NOMO-1 (cell line): Measurements from ENCODE around the gene FNBP1.
"Not testable (repeated sequence)": the region's sequence is repeated elsewhere in the genome, so short reads cannot be mapped to it uniquely, and the experiment has no call there.

Experiments
- DNase-seq, 2 experiments: peaks; one replicate each; lab custom pipeline; 2025; ENCODE audit not compliant: unreplicated experiment in 2 of 2; lab: John Stamatoyannopoulos, UW

The FNBP1 gene

DNA sequence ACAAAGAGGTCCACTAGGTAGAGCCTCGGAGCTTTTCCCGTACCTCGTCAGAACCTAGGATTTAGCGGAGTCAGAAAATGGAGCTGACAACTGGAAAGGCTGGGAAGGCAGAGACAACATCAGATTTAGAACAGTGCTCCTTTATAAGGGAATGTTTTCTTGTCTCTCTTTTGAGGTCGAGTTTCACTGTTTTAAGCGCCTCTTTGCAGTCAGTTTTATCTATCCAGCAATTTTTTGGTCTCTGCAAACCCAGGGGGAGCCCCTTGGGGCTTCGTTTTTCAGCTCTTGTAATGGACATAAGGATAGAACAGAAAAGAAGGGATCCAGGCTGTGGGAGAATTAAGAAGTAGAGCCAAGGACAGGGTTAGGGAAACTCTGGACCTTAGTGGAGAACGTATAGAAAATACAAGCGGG, 80.5 kb downstream of the FNBP1 start:
- DNase-seq: no peak

DNA sequence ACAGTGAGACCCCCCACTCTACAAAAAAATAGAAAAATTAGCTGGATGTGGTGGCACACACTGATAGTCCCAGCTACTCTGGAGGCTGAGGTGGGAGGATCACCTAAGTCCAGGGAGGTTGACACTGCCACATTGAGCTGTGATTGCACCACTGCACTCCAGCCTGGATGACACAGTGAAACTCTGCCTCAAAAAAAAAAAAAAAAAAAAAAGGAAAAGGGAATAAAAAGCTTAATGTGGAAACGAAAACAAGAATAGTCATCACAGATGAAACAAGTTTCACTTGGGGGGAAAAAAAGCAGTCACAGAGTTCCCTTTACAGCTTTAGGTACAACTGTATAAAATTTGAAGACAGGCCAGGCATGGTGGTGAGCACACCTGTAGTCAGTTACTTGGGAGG, 84.2 kb downstream of the FNBP1 start:
- no peak for DNase-seq

DNA sequence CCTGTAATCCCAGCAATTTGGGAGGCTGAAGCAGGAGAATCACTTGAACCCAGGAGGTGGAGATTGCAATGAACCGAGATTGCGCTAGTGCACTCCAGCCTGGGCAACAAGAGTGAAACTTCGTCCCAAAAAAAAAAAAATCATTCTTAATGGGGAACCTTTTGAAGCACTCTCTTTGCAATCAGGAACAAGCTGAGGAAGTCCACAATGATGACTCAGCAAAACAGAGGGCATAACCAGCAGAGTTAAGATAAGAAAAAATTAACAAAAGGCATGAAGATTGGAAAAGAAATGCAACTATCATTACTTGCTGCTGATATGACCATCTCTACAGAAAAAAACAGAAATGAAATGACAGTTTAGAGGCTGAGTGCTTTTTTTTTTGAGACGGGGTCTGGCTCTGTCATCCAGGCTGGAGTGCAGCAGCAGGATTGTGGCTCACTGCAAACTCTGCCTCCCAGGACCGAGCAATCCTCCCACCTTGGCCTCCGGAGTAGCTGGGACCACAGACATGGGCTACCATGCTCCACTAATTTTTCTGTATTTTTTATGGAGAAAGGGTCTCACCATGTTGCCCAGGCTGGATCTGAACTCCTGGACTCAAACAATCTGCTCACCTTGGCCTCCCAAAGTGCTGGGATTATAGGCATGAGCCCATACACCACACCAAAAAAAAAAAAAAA, 88.0 kb downstream of the FNBP1 start:
- peak; percentile 33 to 87 for DNase-seq

DNA sequence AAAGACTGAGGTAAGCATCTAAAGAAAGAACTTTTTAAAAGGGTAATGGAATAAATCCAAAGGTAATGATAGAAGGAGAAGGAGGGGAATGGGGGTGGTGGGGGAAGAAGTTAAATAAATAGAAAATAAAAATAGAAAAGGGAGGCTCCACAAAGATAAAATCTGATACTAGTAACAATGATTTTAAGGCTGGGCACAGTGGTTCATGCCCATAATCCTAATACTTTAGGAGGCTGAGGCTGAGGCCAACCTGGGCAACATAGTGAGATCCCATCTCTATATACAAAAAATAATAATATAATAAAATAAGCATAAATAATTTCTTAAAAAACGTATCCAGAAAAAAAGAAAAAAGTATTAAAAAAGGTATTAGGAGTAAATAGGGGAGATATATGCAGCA, 89.3 kb downstream of the FNBP1 start:
- no peak for DNase-seq

DNA sequence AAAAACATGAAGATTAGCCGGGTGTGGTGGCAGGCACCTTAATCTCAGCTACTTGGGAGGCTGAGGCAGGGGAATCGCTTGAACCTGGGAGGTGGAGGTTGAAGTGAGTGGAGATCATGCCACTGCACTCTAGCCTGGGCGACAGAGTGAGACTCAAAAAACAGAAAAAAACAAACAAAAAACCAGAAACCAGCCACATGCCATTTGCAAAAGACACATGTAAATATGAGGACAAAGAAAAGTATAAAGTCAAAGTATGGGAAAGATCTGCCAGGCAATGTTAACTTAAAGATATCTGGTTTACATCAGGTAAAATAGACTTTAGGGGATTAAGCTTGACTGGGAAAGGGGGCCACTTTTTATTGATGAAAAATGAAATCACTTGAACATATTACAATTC, 90.7 kb downstream of the FNBP1 start:
- no peak for DNase-seq

DNA sequence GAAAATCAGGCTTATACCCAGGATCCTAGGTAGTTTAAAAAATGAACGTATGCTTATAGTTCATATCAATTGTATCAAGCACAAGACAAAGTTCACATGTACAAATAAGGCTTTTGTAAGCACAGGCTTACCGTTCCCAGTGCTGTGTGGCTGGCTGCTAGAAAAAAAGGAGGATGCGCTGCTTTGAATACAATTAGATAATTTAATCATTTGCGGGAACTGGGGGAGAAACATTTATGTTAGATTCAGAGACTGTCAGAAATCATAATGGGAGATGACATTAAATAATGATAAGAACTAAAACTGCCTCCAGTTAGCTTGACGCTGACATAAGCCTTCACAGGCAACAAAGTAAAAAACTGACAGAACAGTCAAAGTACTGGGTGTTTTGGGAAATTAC, 93.2 kb downstream of the FNBP1 start:
- DNase-seq: no peak

DNA sequence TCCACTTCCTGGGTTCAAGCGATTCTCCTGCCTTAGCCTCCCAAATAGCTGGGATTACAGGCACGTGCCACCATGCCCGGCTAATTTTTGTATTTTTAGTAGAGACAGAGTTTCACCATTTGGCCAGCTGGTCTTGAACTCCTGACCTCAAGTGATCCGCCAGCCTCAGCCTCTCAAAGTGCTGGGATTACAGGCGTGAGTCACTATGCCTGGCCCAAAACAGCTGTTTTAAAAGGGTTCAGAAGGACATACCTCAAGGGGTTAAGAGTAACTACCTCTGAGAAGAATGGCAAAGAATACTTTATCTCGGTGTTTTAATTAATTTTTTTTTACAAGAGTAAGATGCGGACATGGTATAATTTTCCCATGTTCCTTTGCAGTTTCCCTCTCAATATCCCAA, 94.4 kb downstream of the FNBP1 start:
- not testable (repeated sequence) for DNase-seq

DNA sequence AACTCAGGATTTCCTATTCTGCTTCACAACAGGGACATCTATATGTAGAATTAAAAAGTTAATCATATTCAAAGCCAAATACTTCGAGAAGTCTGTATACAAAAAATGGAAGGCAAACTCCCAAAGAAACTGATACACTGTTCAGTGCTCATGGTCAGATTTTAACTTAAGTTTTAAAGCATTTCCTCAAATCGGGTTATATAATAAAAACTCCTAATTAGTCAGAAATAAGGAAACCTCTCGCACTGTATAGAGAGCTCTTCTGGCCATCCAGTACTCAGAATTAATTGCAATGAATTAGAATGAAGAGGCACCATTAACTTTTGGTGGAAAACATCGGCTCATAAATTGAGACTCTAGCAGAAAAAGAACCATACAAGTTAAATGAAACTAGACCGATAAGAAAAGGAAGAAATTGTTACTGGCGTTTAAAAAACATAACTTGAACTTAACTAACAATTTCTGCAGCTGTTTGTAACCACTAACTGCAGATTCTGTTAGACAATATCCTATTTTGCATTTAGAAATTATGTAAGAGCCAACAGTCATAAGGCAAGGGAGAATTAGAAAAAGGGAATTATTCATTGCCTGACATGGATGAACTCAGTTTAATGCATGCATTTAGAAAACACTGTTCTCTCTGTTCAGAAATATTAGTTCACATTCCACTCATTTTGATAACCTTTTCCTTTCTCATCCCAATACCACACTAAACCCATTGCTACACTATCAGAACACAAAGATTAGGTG, 96.6 kb downstream of the FNBP1 start:
- peak; percentile 52 to 84 for DNase-seq

DNA sequence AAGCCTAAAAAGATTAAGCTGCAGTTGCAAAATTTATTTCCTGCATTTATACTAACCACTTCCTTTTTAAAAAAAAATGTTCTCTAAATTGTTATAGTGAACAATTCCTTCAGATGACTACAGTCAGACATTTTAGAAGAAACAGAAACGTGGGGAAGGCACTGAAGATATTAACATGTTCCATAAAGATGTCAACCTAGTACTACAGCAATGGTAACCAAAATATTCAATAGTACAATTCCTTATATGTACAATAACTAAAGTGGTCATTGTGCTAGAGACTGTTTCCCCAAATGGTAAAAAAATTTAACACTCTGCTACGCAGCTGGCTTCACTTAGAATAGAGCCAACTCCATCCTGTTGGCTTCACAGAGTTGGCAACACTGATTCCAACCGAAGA, 97.7 kb downstream of the FNBP1 start:
- peak; percentile 65 to 80 for DNase-seq

DNA sequence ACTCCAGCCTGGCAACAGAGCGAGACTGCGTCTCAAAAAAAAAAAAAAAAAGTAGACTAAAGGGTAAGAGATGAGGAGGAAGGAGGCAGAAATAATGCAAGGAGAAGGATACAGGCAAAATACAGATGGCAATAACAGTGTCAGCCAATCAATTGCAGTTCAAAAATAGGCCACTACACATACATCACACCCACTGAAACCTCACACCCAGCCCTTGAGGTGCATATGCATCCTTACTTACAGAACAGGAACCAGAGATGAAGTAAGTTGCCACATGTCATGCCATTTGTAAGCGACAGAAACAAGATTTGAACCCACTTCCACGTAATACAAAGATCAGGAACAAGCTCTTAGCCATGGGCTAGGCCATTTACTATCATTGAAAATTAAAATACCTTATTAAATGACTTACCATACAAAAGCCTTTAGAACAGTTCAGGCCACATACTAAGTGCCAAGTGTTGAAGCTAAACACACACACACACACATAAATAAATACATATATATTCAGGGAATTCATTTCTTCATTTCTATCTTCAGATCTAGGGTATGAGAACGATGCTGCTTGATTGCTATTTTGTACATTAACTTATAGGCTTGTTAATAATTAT, 98.4 kb downstream of the FNBP1 start:
- peak; percentile 78 to 88 for DNase-seq

DNA sequence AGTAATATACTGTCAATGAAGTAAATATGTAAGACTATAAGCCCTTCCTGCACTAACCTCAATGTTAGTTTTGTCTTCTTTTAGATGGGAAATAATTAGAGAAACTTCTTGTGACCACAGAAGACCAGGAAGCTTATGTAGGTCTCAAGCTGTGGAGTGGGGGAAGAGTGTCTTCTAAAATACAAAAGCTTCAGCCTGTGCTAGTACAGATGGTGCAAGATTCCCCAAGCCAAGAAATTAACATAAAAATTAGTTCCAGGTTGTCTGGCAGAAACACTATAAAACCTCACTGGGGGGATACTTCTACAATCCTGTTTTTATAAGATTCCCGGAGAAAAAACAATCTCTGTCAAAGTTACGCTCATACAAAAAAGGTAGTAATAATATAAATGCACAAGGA, 103.6 kb downstream of the FNBP1 start:
- DNase-seq: no peak

DNA sequence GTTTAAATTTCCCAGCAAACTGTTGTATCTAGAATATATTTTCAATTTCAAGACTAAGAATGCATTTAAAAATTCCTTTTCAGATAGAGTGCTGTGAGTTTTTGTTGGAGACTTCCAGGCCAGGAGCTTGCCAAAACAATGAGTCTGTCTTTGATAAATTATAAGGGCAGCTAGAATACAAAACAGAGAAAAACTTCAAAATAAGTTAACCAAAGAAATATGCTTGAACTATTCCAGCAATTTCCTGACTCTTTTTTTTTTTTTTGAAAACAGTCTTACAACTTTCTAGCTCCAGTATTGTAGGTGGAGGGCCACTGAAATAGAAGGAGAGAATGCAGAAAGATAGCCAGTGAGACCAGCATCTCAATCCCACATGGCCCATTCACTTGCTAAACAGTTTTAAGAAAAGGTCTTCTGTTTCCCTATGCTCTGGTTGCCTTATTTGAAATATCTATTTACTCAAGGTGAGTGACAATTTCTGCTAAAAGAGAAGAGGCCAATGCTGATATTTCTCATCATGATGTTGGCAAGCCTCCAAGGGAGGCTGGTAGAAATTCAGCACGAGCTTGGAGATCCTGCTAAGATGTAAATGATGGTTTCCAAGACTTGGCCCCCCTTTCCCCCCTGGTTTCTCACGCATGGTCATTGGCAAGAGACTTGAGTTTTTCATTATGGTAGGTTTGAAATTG, 104.6 kb downstream of the FNBP1 start:
- no peak for DNase-seq

DNA sequence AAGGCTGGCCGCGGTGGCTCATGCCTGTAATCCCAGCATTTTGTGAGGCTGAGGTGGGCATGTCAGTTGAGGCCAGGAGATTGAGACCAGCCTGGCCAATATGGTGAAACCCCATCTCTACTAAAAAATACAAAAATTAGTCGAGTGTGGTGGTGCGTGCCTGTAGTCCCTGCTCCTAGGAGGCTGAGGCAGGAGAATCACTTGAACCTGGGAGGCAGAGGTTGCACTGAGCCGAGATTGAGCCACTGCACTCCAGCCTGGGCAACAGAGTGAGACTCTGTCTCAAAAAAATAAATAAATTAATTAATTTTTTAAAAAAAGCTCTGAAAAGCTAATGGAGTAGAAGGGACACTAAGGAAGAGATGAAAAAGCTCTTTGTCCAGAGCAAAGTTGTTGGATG, 105.1 kb downstream of the FNBP1 start:
- not testable (repeated sequence) for DNase-seq

DNA sequence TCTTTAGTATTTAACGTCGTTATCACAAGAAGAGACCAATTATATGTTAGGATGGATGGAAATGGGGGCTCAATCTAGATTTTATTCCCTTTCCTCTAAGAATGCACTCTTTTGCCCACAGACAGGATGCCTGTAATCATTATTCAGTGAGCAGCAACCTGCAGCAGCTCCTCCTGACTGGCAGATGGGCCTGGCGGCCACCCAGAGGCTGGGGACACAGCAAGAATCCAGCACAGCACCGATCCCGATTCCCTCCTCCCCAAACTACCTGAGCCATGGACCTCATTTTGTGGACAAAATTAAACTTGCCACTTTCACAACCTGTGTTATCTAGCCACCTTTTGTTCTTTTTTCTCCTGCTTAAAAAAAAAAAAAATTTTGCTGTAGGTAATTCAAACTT, 106.8 kb downstream of the FNBP1 start:
- DNase-seq: no peak

DNA sequence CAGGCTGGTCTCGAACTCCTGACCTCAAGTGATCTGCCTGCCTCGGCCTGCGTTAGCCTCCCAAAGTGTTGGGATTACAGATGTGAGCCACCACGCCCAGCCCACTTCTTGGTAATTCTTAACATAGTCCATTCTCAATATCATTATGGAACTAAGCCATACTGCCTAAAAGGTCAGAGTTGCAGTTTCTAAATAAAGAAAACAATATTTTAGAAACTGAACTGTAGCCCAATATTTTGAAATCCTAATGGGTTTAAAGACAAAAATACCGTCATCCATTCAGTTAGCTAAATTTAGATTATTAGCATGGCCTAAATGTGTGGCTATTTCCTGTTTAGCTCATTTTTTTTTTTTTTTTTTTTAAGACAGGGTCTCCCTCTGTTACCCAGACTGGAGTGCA, 108.2 kb downstream of the FNBP1 start:
- peak; percentile 43 to 51 for DNase-seq

DNA sequence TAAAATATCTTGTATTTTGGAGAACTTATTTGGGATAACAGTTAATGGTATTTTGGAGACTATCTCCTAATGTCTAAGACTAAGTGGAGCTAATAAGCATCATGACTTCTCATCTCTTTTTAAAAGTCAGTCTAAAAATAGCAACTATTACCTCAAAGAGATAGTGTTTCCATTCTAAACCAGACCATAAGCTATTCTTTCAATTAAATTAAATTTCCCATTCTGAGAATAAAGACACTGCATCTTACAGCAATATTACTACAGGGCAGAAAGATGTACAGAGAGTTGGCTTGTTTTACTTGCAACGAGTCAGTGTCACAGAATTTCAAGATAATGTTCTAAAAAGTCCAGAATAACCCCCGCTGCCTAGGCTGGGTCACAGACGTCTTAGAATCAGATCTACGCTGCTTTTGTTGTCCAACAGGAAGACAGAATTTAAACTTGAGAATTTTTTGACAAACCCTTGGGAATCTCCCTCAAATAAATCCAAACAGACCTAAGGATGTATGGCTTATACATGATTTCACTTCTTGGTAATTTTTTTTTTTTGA, 108.9 kb downstream of the FNBP1 start:
- no peak for DNase-seq

DNA sequence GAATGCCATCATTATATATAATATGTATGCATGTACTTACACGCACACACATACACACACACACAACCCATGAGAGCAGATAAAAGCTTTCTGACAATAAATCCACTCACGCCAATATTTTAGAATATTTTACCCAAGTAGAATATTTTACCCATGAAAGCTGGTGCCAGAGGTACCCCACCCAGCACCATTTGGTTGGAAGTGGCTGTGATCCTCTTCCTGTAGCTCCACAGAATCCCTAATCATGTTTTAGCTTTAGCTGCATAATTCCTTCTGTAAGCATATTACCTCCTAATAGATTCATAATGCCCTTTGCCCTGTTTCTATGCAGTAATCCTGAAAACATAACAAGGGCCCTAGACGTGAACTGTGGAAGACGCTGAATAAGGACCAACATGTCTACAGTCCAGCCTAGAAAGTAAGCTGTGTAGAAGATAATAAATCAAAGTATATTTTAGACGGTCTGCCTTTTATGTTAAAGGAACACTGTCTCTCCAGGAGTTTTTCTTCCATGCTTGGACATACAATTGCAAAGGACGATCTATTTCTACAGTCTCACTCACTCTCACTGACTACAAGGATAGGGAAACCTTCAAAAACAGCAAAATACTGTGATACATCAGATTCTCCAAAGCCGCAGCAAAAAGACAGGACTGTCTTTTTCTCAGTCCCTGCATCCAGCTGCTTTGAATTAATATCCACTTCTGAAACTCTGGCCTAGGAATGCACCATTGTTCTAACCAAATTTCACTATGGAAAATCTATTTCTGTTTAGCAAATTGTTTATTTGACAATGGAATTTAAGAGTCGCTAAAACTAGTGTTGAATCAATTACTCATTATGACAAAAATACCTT, 109.6 kb downstream of the FNBP1 start:
- DNase-seq: no peak

DNA sequence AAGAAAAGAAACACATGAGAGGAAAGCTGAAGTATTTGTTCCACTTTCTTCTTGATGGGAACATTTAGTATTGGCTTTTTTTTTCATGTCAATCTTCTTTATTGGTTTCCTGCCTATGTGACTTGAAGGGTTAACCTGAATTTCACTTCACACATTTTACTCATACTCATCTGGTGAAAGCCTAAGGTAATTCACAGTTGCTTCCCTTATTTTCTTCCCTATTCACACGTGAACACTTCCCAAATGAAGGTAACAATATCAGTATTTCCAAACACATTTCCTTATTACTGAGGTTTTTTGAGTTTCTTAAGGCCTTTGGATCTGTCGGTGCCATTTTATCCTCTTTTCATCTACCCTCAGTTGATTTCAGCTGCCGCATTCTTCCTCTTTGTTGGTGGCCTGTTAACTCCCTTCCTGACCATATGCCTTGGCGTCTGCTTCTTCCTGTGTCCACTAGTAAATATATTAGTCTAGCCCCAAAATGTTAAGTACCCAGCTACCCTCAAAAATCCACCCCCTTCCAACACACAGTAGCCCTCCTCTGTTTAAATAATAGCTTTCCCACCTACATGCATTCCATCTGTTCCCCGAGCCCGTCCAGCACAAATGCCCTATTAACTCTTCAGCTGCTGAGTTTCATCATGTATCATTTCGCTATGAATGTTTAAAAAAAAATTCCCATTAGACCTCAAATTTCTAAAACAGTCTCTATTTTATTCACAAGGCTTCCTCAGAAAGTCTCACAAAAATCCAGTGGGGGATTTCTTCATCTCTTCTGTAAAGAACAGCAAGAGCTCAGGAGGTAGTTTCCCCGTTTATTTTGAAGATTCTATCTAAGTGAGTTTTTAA, 110.5 kb downstream of the FNBP1 start:
- peak in 1 of 2 experiments; percentile 41 for DNase-seq

DNA sequence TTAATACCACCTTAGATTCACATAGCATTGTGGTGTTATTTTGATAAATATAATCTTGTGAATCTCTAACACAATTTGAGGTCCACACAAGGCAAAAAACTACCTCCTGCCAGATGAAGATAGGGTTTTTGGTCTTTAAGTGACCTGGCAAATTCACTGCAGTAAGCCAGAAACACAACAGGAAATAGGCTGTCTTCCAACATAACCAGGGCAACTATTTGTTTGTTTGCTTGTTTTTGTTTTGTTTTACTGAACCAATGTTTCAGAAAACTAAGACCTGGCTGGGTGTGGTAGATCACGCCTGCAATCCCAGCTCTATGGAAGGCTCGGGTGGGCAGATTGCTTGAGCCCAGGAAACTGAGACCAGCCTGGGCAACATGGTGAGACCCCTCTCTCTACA, 112.2 kb downstream of the FNBP1 start:
- DNase-seq: no peak
